ENCODE measurements around the gene NABP1.
"Not testable (repeated sequence)": the region's sequence is repeated elsewhere in the genome, so short reads cannot be mapped to it uniquely, and the experiment has no call there.

NABP1 gene

GRCh38 chr2:191677646-191678436, at the start of gene NABP1:
NABP1 (plus strand) TSS chr2:191678136; CDS start chr2:191678615, 479 bp downstream.
- peak; percentile 97 for DNase-seq (ENCODE audit: low spot score)

GRCh38 chr2:191629001-191629453, 48.9 kb upstream of the NABP1 start:
- no peak for DNase-seq (ENCODE audit: low spot score)

GRCh38 chr2:191629976-191630712, 47.8 kb upstream of the NABP1 start:
- DNase-seq (ENCODE audit: low spot score) = no peak

- DNase-seq (ENCODE audit: low spot score) = no peak
These were observed 46.2 kb upstream of the NABP1 start for GRCh38 chr2:191631754-191632153.

GRCh38 chr2:191632426-191632825, 45.5 kb upstream of the NABP1 start:
- DNase-seq (ENCODE audit: low spot score) = no peak

- DNase-seq (ENCODE audit: low spot score) = no peak
These were observed 43.1 kb upstream of the NABP1 start for GRCh38 chr2:191634791-191635190.

GRCh38 chr2:191635333-191636234, 42.4 kb upstream of the NABP1 start:
- DNase-seq (ENCODE audit: low spot score) = peak; percentile 10

- no peak for DNase-seq (ENCODE audit: low spot score)
These were observed 41.7 kb upstream of the NABP1 start for GRCh38 chr2:191636235-191636543.

GRCh38 chr2:191636586-191636985, 41.4 kb upstream of the NABP1 start:
- DNase-seq (ENCODE audit: low spot score) = no peak

GRCh38 chr2:191637182-191638078, 40.5 kb upstream of the NABP1 start:
- no peak for DNase-seq (ENCODE audit: low spot score)

- DNase-seq (ENCODE audit: low spot score) = peak; percentile 4
These were observed 39.7 kb upstream of the NABP1 start for GRCh38 chr2:191638079-191638801.

- DNase-seq (ENCODE audit: low spot score) = no peak
These were observed 39.1 kb upstream of the NABP1 start for GRCh38 chr2:191638802-191639172.

GRCh38 chr2:191641609-191642008, 36.3 kb upstream of the NABP1 start:
- no peak for DNase-seq (ENCODE audit: low spot score)

GRCh38 chr2:191642541-191642940, 35.4 kb upstream of the NABP1 start:
- DNase-seq (ENCODE audit: low spot score) = no peak

- no peak for DNase-seq (ENCODE audit: low spot score)
These were observed 34.5 kb upstream of the NABP1 start for GRCh38 chr2:191643429-191643828.

- not testable (repeated sequence) for DNase-seq (ENCODE audit: low spot score)
These were observed 33.3 kb upstream of the NABP1 start for GRCh38 chr2:191644613-191645012.

- DNase-seq (ENCODE audit: low spot score) = no peak
These were observed 32.9 kb upstream of the NABP1 start for GRCh38 chr2:191645032-191645431.

GRCh38 chr2:191645434-191646162, 32.3 kb upstream of the NABP1 start:
- DNase-seq (ENCODE audit: low spot score) = no peak

GRCh38 chr2:191646163-191646902, 31.6 kb upstream of the NABP1 start:
- no peak for DNase-seq (ENCODE audit: low spot score)

All from germinal center (tissue), 1 donor.